ENCODE measurements around the gene RALGDS.

GRCh38 chr9:133090187-133090586 lies 30.9 kb downstream of the RALGDS start:
- TF ChIP-seq CTCF (IDR thresholded peaks at IDR 0.05) (no peak), AFF4 (CRISPR knock-in tag; IDR thresholded peaks at IDR 0.05; ENCODE audit: borderline replicate concordance) (no peak), CREM (CRISPR knock-in tag; IDR thresholded peaks at IDR 0.05) (no peak), SMAD4 (CRISPR knock-in tag; IDR thresholded peaks at IDR 0.05) (no peak), NR1H2 (CRISPR knock-in tag; IDR thresholded peaks at IDR 0.05) (no peak)
- TF ChIP-seq, protein P1, sequence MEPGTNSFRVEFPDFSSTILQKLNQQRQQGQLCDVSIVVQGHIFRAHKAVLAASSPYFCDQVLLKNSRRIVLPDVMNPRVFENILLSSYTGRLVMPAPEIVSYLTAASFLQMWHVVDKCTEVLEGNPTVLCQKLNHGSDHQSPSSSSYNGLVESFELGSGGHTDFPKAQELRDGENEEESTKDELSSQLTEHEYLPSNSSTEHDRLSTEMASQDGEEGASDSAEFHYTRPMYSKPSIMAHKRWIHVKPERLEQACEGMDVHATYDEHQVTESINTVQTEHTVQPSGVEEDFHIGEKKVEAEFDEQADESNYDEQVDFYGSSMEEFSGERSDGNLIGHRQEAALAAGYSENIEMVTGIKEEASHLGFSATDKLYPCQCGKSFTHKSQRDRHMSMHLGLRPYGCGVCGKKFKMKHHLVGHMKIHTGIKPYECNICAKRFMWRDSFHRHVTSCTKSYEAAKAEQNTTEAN (CRISPR knock-in tag; IDR thresholded peaks at IDR 0.05): no peak

Measured in WTC11 (cell line).